Endometrial microvascular endothelial cells (primary cell): Measurements from ENCODE around the gene SLAMF1. TPM values are rescaled to one million over a fixed set of nuclear protein-coding genes. Genes with fewer than 3 reads are reported as not detected.
"Not testable (repeated sequence)": the region's sequence is repeated elsewhere in the genome, so short reads cannot be mapped to it uniquely, and the experiment has no call there.

ENCODE experiments used
- in situ Hi-C: cut with HindIII; loops from 2 replicates; pipeline ENCODE4 v1.10.0; 2017; ENCODE audit warnings: low sequenced_read_pairs, low pct_unique_long_range_greater_than_20kb; ENCODE audit errors: inconsistent ontology term
- total RNA-seq: library from RNA; depleted of rRNA; stranded (reverse); fragments of >200 nt; gene quantifications from one replicate; pipeline ENCODE4 v1.2.3, GENCODE V29; 2015; ENCODE audit errors: inconsistent ontology term

Gene SLAMF1
- total RNA-seq, 1 donor from 2014 or later = not detected

DNA sequence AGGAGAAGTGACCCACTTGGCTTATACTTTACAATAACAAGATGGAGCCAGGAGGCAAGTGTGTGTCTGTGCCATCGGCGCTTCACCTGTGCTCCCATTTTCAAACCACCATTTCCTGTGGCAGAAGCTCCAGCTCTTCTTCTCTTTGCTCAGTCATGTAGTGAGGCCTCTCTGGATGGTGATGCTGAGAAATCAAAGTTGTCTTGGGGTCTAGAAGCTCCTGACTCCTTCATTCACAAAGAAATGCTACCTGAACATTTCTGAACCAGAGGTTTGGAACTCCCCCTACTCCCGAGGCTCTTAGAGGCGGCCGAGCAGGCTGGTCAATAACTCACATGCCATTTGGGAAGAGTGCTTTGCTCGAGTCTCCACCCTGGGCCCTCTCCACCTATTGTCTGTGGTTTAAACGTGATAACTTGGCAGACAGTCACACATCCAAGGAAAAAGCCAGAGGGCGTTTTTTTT is 18.0 kb downstream of the SLAMF1 start:
- in situ Hi-C loops = no loop called here

DNA sequence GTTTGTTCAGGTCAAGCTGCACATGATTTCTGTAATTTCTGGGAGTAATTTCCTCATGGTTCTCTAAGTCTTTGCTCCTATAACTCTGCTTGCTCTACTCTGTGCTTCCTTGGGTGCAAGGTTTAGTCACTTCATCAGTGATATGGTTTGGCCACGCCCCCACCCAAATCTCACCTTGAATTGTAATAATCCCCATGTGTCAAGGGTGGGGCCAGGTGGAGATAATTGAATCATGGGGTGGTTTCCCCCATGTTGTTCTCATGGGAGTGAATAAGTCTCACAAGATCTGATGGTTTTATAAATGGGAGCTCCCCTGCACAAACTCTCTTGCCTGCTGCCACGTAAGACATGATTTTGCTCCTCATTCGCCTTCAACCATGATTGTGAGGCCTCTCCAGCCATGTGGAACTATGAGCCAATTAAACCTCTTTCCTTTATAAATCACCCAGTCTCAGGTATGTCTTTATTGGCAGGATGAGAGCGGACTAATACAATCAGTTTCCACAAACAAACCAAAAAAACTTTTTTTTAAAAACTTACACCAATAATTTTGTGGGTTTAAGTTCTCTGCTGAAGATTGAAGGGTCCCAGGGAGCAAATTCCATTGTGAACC is 19.1 kb downstream of the SLAMF1 start:
- in situ Hi-C loops = not testable (repeated sequence)

- in situ Hi-C loops = no loop called here
These were observed 20.1 kb downstream of the SLAMF1 start for GRCh38 chr1:160626509-160627342.

DNA sequence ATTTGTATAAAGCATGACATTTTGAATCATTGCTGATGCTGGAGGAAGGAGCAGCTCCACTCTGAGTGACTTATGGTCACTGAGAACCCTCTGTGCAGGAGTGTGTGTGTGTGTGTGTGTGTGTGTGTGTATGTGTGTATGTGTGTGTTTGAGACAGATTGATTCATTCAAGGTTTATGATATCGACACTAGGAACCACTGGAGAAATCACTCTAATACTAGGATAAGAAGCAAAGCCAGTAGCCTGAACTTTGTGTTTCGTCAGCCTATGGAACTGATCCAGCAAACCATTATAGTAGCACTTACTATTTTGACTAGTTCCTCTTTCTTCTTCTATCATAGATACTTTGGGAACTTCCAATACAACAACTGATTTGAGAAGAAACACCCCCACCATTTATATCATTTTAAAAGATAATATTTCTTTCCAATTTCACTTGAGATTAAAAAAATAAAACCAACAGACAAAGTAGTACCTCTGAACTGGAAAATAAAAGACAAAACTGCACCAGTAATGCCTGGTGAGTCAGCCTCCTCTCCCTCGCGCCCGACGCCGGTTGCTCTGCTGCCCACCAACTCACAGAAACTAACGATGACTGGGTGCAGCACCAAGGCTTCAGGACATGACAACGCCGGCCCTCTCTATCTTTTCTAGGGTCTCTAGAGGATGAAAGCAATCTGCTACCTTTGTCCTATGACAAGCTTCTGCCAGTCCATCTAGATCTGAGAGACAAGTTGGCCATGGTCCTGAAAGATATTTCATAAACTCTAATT is 20.9 kb downstream of the SLAMF1 start:
- in situ Hi-C loops = no loop called here

GRCh38 chr1:160625321-160625720 is 21.5 kb downstream of the SLAMF1 start:
- in situ Hi-C loops = no loop called here

GRCh38 chr1:160624464-160624863 is 22.4 kb downstream of the SLAMF1 start:
- in situ Hi-C loops = no loop called here

DNA sequence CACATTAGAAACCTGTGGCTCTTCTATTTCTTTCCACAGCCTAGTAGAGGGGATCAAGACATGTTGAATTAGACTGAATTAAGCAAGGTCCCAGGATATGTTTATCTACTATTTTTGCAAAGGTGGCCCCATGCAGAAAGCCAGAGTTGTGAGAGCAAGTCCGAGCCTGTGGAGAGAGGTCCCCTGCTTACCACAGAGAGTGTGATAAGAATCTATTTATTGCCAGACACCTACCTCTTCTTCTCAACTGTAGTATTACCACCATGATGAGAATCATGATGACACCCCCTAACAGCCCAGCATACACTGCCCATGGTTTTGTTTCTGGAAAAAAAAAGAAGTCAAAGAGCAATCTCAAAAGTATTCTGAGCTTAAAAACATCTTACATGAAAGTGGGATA is 23.0 kb downstream of the SLAMF1 start:
- in situ Hi-C loops = no loop called here

DNA sequence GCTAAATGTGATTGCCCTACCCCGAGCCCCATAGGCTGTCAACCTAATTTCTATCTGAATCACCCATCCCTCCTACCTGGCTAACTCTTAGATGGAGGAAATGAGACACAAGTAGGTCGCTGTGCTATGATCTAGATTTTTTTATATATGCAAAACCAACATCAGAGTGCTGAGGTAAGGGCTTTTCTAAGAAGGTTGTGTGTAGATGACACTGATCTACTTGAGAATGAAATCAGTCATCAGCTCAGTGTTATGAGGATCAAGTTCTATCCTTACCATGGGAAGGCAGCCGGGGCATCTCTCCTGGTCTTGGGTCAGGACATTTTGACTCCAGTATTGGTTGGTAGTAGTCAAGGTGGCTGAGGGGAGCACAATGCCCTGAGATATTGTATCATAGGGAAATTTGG is 23.6 kb downstream of the SLAMF1 start:
- in situ Hi-C loops = no loop called here

DNA sequence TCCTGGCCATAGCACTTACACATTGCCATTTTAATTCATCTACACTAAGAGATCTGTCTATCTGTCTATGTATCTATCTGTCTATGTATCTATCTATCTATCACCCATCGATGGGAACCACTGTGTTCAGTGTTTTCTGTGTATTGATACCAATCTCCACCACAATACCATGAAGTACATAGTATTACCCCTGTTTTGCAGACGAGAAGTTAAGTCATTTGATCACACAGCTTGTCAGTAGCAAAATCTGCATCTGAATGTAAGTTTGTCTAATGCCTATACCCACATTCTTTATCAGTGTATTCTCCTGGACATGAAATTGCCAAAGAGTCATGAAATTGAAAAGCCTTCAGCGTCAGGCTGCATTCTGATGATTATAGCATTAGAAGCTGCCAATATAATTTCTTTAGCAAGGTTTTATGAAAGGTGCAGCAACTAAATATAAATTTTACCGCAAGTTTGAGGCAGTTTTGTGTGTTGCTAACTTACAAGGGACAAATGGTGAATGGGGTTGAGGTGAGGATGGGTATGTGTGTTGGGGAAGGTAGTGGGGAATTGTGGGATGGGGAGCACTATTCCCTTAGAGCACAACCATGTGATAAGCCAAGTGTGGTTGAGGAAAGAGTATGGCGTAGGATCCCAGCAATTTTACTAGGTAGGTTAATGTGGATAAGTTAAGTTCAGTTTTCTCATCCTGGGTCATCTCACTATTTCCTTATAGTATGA is 24.2 kb downstream of the SLAMF1 start:
- in situ Hi-C loops = no loop called here

DNA sequence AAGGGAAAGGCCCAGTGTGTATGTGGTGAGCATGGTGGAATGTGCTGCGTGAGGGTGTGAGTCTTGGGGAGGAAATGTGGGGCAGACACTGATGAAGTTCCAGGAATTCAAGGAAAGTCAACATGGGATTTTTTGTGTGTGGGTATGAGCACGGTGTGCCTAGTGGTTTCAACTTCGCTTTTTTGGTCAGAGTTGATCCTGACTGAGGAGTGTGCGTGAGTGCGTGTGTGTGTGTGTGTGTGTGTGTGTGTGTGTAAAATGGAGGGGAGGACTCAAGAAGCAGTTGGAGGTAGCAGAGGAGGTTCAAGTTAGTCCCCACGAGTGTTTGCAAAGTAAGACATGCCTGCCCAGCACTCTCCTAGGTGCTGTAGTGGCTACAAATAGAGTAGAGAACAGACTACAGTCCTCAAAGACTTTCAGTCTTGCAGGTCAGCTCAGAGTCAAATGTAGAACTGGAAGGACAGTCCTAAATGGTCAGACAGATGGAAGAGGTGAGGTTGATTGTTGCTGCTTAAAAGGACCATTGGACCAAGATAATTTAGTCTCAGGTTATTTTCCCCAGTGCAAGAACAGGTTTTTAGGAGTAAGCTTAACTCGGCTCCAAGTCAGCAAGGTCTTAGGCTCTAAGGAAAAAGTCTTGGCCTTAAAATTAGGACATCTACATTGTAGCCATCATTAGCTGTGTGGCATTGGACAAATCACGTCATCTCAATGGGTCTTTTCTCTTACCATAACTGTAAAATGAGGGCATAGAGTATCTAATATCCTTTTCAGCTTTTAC is 25.0 kb downstream of the SLAMF1 start:
- in situ Hi-C loops = no loop called here

DNA sequence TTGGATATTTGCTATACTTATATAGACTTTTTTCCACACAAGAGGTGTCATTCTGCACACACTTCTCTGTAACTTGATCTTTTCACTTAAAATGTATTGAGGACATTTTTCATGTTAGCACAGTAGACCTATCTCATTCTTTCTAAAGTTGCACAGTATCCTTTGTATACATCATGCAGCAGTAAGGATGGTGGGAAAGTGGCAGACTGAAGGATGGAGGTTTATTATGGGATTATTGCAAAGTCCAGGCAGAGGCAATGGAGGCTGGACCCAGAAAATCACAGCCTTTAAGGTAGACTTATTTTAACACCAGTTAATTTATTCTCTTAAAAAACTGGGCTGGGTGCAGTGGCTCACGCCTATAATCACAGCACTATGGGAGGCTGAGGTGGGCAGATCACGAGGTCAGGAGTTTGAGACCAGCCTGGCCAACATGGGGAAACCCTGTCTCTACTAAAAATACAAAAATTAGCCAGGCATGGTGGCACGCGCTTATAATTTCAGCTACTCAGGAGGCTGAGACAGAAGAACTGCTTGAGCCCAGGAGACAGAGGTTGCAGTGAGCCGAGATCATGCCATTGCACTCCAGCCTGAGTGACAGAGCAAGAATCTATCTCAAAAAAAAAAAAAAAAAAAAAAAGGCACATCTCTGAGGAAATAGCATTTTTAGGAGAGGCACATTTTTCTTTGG is 25.8 kb downstream of the SLAMF1 start:
- in situ Hi-C loops = no loop called here

DNA sequence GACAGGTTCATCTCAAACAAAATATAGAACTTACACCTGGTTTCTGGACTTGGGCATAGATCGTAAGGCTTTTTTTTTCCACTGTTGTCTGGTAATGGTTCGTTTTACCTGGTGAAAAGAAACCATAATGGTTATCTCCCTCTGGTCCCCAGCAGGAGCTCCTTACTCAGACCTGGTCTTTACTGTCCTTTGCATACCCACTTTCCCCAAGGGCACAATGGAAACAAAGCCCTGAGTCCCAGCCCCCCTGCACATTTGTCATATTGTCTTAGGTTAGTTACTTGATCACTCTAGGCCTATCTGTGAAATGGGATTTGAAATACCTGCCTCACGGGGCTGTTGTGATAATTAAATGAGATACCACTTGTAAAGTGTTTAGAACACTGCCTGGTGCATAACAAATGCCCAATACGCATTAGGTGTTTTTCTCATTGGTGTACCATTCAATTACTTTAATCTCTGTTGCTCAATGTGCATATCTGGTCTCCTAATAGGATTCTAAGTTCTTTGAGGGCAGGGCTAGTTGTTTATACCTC is 27.0 kb downstream of the SLAMF1 start:
- in situ Hi-C loops = no loop called here

GRCh38 chr1:160618763-160619274 is 28.0 kb downstream of the SLAMF1 start:
- in situ Hi-C loops = no loop called here

DNA sequence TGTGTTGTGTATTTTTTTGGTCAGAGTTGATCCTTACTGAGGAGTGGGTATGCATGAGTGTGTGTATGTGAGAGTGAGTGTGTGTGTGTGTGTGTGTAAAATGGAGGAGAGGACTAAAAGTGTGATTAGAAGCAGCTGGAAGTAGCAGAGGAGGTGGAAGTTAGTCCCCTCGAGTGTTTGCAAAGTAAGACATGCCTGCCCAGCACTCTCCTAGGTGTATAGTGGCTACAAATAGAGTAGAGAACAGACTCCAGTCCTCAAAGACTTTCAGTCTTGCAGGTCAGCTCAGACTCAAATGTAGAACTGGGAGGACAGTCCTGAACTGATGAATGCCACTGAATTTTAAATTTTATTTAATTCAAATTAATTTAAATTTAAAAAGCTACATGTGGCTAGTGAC is 28.5 kb downstream of the SLAMF1 start:
- in situ Hi-C loops = no loop called here

DNA sequence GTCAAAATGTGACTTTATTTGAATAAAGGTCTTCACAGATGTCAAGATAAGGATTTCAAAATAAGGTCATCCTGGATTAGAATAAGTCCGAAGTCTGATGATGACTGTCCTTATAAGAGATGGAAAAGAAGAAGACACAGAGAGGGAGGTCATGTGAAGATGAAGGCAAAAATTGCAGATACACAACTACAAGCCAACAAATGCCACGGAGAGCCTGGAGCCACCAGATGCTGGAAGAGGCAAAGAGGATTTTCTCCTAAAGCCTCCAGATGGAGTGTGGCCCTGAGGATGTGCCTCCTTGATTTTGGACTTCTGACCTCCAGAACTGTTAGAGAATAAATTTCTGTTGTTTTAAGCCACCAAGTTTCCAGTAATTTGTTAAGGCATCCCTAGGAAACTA is 31.2 kb downstream of the SLAMF1 start:
- in situ Hi-C loops = no loop called here

- in situ Hi-C loops = no loop called here
These were observed 32.4 kb downstream of the SLAMF1 start for GRCh38 chr1:160614410-160614809.

- in situ Hi-C loops = no loop called here
These were observed 34.1 kb downstream of the SLAMF1 start for GRCh38 chr1:160612613-160613218.
